ENCODE data around the gene MAEL. TPM values are rescaled to one million over a fixed set of nuclear protein-coding genes. Genes with fewer than 3 reads are reported as not detected.
A peak's percentile ranks its signal among the peaks of the same experiment; 100 is the strongest.

MAEL gene
- total RNA-seq, 4 donors from 2014 or later: 0.37 TPM; not detected in 3

DNA sequence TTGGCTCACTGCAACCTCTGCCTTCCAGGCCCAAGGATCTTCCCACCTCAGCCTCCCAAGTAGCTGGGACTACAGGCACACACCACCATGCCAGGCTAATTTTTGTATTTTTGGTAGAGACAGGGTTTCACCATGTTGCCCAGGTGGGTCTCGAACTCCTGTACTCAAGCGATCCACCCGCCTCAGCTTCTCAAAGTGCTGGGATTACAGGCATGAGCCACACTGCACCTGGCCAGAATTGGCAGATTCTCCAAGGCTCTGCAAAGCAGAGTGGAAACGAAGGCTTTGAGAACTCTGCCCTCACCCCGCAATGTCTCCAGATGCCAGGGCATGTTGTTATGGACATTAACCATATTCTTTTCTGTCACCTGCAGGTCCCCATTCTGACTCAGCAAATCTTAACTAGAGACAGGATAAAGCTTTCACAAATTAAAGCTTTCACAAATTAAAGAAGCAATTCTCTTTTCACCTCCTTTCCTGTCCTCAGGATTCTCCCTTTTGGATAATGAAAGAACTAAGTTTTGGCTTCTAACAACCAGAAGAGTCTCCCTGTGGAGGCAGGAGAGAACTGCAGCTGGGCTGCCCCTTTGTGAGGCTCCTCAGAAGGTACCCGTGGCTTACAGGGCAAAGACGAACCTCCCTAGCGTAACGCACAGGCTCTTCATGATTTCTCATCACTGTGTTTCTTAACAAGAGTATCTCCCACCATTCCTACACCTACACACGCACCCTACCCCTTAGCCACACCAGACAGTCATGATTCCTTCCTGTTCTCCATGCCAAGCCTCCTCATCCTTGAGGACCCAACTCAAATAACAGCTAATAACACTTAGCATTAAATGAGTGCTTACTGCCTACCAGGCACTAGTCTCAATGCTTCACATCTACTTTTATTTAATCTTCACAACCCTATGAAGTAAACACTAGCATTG lies 71.3 kb downstream of the MAEL start:
- ATAC-seq (ENCODE audit: low FRiP score) (no peak), DNase-seq (ENCODE audit: low spot score) (no peak)
- TF ChIP-seq, protein P1, sequence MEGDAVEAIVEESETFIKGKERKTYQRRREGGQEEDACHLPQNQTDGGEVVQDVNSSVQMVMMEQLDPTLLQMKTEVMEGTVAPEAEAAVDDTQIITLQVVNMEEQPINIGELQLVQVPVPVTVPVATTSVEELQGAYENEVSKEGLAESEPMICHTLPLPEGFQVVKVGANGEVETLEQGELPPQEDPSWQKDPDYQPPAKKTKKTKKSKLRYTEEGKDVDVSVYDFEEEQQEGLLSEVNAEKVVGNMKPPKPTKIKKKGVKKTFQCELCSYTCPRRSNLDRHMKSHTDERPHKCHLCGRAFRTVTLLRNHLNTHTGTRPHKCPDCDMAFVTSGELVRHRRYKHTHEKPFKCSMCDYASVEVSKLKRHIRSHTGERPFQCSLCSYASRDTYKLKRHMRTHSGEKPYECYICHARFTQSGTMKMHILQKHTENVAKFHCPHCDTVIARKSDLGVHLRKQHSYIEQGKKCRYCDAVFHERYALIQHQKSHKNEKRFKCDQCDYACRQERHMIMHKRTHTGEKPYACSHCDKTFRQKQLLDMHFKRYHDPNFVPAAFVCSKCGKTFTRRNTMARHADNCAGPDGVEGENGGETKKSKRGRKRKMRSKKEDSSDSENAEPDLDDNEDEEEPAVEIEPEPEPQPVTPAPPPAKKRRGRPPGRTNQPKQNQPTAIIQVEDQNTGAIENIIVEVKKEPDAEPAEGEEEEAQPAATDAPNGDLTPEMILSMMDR (IDR thresholded peaks at IDR 0.05): no peak

DNA sequence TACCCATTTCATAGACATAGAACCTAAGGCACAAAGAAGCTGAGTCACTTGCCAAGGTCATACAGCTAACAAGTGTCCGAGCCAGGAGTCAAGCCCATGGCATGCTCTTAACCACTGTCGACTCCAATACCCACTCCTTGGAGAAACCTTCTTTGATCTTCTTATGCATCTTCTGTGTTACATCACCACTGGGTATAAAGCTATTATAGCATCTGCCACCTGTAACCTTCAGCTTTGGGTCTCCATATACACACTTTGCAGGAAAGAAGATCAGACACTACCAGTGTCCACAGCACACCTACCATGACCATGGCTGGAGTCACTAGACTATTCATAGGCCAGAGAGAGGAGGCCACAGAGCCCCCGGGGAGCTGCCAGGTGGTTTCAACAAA lies 72.0 kb downstream of the MAEL start:
- no peak for DNase-seq (ENCODE audit: low spot score)
- TF ChIP-seq, protein P1 (IDR thresholded peaks at IDR 0.05): no peak
- no peak for ATAC-seq (ENCODE audit: low FRiP score)

DNA sequence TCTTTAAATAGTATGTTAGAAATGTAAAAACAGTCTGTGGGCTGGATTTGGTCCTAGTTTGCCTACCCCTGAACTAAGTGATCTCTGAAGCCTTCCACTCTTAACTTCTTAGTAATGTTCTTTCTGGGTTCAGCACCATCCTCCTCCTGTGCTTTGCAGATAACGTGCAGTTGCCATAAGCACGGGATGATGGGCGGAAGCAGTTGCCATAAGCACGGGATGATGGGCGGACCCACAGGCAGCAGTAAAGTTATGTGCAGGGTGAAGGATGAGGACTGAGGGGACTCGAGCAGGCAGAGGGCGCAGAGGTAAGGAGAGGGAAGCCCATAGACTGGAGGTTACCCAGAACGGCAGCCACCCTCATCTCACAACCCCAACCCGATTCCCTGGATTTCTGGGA lies 75.5 kb downstream of the MAEL start:
- TF ChIP-seq, protein P1 (IDR thresholded peaks at IDR 0.05): no peak
- ATAC-seq (ENCODE audit: low FRiP score) (no peak), DNase-seq (ENCODE audit: low spot score) (no peak)

DNA sequence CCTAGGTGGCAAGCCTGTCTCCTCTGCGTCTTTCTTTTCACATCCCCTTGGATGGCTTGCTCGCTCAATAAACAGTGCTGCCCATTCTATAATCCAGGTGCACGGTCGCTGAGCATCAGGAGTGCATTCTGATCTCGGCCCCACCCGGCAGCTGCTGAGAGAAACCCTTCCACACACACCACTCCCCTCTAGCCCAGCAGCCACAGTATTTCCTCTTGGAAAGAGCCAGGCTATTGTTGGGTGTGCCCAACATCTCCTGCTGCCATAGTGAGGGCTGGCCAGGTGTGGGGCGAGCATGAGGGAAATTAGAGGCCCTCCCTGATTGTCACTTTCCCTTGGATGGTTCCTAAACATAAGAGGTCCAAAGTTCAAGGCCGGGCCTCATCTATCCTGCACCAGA lies 76.4 kb downstream of the MAEL start:
- TF ChIP-seq, protein P1 (IDR thresholded peaks at IDR 0.05): no peak
- no peak for ATAC-seq (ENCODE audit: low FRiP score)
- no peak for DNase-seq (ENCODE audit: low spot score)

DNA sequence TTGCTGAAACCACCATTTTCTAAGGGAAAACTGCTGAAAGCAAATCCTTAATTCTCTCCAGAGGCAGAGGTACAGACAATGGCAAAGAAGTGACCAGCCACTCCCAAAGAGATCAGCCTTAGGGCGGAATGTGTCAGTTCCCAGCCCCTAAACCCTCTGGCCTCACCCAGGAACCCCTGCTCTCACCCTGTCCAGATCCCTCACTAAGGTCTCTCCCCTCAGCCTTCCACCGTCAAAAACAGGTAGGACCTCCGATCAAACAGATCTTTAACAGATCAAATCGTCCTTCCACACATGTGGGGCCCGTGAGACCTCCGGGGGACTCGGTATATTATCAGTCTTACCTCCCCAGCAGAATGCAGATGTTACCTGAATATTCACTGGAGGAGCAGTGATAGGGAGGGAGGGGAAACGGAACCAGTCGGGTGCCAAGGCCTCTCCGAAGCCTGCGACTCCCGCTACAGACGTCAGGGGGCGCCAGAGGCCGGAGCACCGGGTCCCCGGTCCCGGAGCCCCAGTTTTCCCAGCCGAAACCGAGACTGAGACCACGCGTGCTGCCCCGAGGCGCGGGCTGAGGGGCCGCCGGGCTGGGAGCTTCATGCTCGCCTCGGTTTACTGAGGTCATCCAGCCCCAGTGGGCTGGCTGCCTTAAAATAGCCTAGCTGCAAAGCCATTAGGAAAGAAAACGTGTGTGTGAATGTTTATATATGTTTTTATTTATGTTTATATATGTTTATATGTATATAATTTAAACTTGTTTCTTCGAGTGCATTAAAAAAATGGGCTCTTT lies 77.4 kb downstream of the MAEL start:
- TF ChIP-seq, protein P1 (IDR thresholded peaks at IDR 0.05): peak in 1 of 3 donors; percentile 70
- DNase-seq (ENCODE audit: low spot score): peak; percentile 62
- peak; percentile 91 for ATAC-seq (ENCODE audit: low FRiP score)

DNA sequence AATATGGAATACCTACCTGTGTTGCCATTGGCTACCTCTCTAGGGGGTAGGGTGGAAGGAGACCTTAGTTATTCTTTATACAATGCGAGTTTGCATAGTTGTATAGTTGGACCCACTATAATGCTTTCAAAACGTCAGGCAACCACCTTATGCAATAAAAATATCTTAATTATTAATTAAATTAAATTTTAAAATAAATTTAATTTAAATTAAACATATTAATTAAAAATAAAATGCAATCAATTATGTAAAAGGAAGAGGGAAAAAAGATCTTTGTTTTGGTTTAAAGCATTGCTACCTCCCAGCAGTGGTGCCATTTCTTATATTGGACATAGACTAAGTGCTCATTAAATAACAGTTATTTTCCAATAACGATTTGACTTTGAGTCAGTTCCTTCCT lies 78.8 kb downstream of the MAEL start:
- no peak for ATAC-seq (ENCODE audit: low FRiP score)
- TF ChIP-seq, protein P1 (IDR thresholded peaks at IDR 0.05): no peak
- no peak for DNase-seq (ENCODE audit: low spot score)

Measured in omental fat pad (tissue), 4 donors.